ENCODE data around the gene CFTR. TPM values are rescaled to one million over a fixed set of nuclear protein-coding genes. Genes with fewer than 3 reads are reported as not detected.

The CFTR gene
- total and polyA plus RNA-seq, 2 of the 8 experiments (the other 6 are each of a cell fraction or from before 2014, with no cell fraction given), result 1.2 to 1.6 TPM

- Histone ChIP-seq H3K79me1 (ENCODE audit: low read depth, low read length) (no peaks in the 10 kb centered on the region), H3K14ac (ENCODE audit: insufficient read length) (no peak overlapping the region), H3K56ac (replicated peaks; ENCODE audit: insufficient read length, low read depth, low read length) (no peak overlapping the region), H3K79me2 (ENCODE audit: control insufficient read depth in 1 of 2, insufficient read depth in 2 of 2, low read length in 2 of 2) (no peaks in the 10 kb centered on the region), H3K27me3 (replicated peaks in 1 of 4; ENCODE audit: control insufficient read depth in 3 of 4, extremely low read depth in 1 of 4, insufficient read depth in 3 of 4, low read length in 3 of 4) (no peaks in the 10 kb centered on the region), H2BK20ac (ENCODE audit: low read length) (no peak overlapping the region), H4K5ac (ENCODE audit: insufficient read length, low read depth, low read length) (no peak overlapping the region), H4K8ac (ENCODE audit: extremely low read depth, insufficient read depth, low read length) (no peak overlapping the region), H2BK120ac (replicated peaks; ENCODE audit: low read depth, low read length) (no peak overlapping the region), H4K91ac (replicated peaks; ENCODE audit: insufficient read length, low read length) (no peak overlapping the region), H3K4me1 (replicated peaks in 1 of 4; ENCODE audit: control insufficient read depth in 3 of 4, insufficient read depth in 4 of 4, low read length in 3 of 4) (no peaks in the 10 kb centered on the region), H2BK5ac (ENCODE audit: low read depth, low read length) (no peak overlapping the region), H3K4me2 (ENCODE audit: insufficient read depth in 1 of 2, low read depth in 2 of 2, low read length in 2 of 2) (no peak overlapping the region), H3K27ac (ENCODE audit: low read depth, low read length) (no peak overlapping the region), H3K4me3 (ENCODE audit: extremely low read depth in 1 of 4, insufficient read depth in 2 of 4, low read depth in 3 of 4, low read length in 4 of 4) (no peak overlapping the region), H2AFZ (ENCODE audit: low read length) (no peak overlapping the region), H2AK5ac (ENCODE audit: low read depth, low read length) (no peak overlapping the region), H3K18ac (ENCODE audit: extremely low read depth, low read length) (no peak overlapping the region), H3K9me3 (ENCODE audit: insufficient read depth in 2 of 2, low read depth in 1 of 2, low read length in 1 of 2) (no peaks in the 10 kb centered on the region), H3K23me2 (ENCODE audit: low read depth, low read length) (no peaks in the 10 kb centered on the region), H3K4ac (replicated peaks; ENCODE audit: insufficient read length, low read depth, low read length) (no peak overlapping the region), H2BK15ac (ENCODE audit: low read length) (no peak overlapping the region), H3K9ac (replicated peaks in 1 of 4; ENCODE audit: extremely low read depth in 1 of 4, low read depth in 3 of 4, low read length in 3 of 4) (no peak overlapping the region), H2BK12ac (ENCODE audit: low read depth, low read length) (no peak overlapping the region), H4K20me1 (replicated peaks in 1 of 2; ENCODE audit: control insufficient read depth in 1 of 2, insufficient read depth in 2 of 2, low read length in 2 of 2) (no peaks in the 10 kb centered on the region), H3K36me3 (ENCODE audit: control insufficient read depth in 2 of 4, insufficient read depth in 4 of 4, low read length in 3 of 4) (no peaks in the 10 kb centered on the region), H3K23ac (ENCODE audit: insufficient read length) (no peak overlapping the region)
- peak in 2 of 3 experiments; percentile 21 to 34; a peak in 2 of 4 replicates for TF ChIP-seq CTCF (IDR thresholded peaks at IDR 0.05; ENCODE audit: control extremely low read depth in 1 of 3, insufficient read depth in 1 of 3, low read depth in 1 of 3, low read length in 3 of 3)
- TF ChIP-seq RAD21 (IDR thresholded peaks at IDR 0.05 in 1 of 2, conservative IDR thresholded peaks at IDR 0.05 in 1 of 2; ENCODE audit: low read depth in 2 of 2, low read length in 2 of 2), result peak in 1 of 2 experiments; percentile 52; a peak in 3 of 4 replicates
- no peak for TF ChIP-seq GABPA (IDR thresholded peaks at IDR 0.05; ENCODE audit: borderline replicate concordance, insufficient read depth, low read length)
- no peak for DNase-seq (ENCODE audit: low read depth in 1 of 2, low spot score in 2 of 2)
- CTCF ChIA-PET (ENCODE audit: partially characterized antibody), result interaction anchor here (0.6 to 3.7 kb wide), 28 partner anchors 9 to 695 kb away, joined by 3 to 22 read pairs (median 3); partner anchors contain the start of gene CFTR
- POLR2A ChIA-PET (ENCODE audit: partially characterized antibody), result interaction anchor here (0.6 kb wide), 1 partner anchor 18 kb away, joined by 3 read pairs; no protein-coding TSS in a partner anchor
- WGBS, 2 experiments (ENCODE audit: extremely low coverage in 1 of 2, insufficient coverage in 1 of 2, insufficient read length in 1 of 2, insufficient replicate concordance in 2 of 2, low coverage in 1 of 2, low lambda C conversion rate in 2 of 2, missing lambda C conversion rate in 1 of 2), result 60% methylated on average over 3 of the region's 3 CpGs; no CpG with 5 or more reads in 1 of the 2 experiments
- FAIRE-seq, result no peak
Observed at GRCh38 chr7:117458977-117459583, 20.7 kb upstream of the CFTR start.
